ENCODE measurements around the gene ZNF263. TPM values are rescaled to one million over a fixed set of nuclear protein-coding genes. Genes with fewer than 3 reads are reported as not detected.
A peak's percentile ranks its signal among the peaks of the same experiment; 100 is the strongest.
"Not testable (repeated sequence)": the region's sequence is repeated elsewhere in the genome, so short reads cannot be mapped to it uniquely, and the experiment has no call there.

The ZNF263 gene
- total RNA-seq, 1 experiment from 2014 or later: 52.2 TPM

GRCh38 chr16:3268294-3268693 lies 15.0 kb upstream of the ZNF263 start:
- ChIA-PET POLR2A (ENCODE audit: unreplicated experiment) (no interaction called here), CTCF (no interaction called here)
- intact Hi-C loops (cut with micrococcal nuclease): no loop called here
- ATAC-seq: no peak
- BruUV-seq (replicated peaks): no TSS peak
- Histone ChIP-seq H3K9ac (ENCODE audit: low read length) (no peak overlapping the region), H3K36me3 (ENCODE audit: low read depth, low read length) (no peaks in the 10 kb centered on the region), H3K4me1 (ENCODE audit: insufficient read depth, low read length) (peaks cover 6% of the 10 kb centered on the region; the same call in 1 of the 2 replicates), H3K27me3 (ENCODE audit: low read length) (no peaks in the 10 kb centered on the region), H4K20me1 (ENCODE audit: low read length) (no peaks in the 10 kb centered on the region), H3F3A (ENCODE audit: low read length, unreplicated experiment) (no peaks in the 10 kb centered on the region), H3K79me2 (ENCODE audit: low read length) (no peaks in the 10 kb centered on the region), H3K9me2 (replicated peaks; ENCODE audit: low read length) (no peaks in the 10 kb centered on the region), H3K27ac (ENCODE audit: low read length) (no peak overlapping the region), H3K4me2 (ENCODE audit: low read length) (no peak overlapping the region), H3K4me3 (ENCODE audit: low read length) (no peak overlapping the region), H3K9me3 (ENCODE audit: low read length) (no peaks in the 10 kb centered on the region), H2AFZ (ENCODE audit: low read length) (no peak overlapping the region)
- TF ChIP-seq EZH2phosphoT487 (IDR thresholded peaks at IDR 0.05; ENCODE audit: borderline replicate concordance, low read length) (no peak), EZH2 (IDR thresholded peaks at IDR 0.05; ENCODE audit: low read length, unreplicated experiment) (no peak), CTCF (conservative IDR thresholded peaks at IDR 0.05; ENCODE audit: low read depth, low read length) (no peak)
- DNase-seq: no peak

GRCh38 chr16:3270718-3271117 lies 12.6 kb upstream of the ZNF263 start:
- H3K4me3 ChIP-seq (ENCODE audit: low read length); H3K9ac ChIP-seq (ENCODE audit: low read length); H3K27me3 ChIP-seq (ENCODE audit: low read length); POLR2A ChIA-PET (ENCODE audit: unreplicated experiment); H3K4me1 ChIP-seq (ENCODE audit: insufficient read depth, low read length); H3K79me2 ChIP-seq (ENCODE audit: low read length); intact Hi-C loops (cut with micrococcal nuclease); H2AFZ ChIP-seq (ENCODE audit: low read length); H3K9me3 ChIP-seq (ENCODE audit: low read length); DNase-seq; H3K4me2 ChIP-seq (ENCODE audit: low read length); H3K9me2 ChIP-seq (replicated peaks; ENCODE audit: low read length); CTCF ChIA-PET; H3K27ac ChIP-seq (ENCODE audit: low read length); BruUV-seq (replicated peaks); H3K36me3 ChIP-seq (ENCODE audit: low read depth, low read length); H3F3A ChIP-seq (ENCODE audit: low read length, unreplicated experiment); ATAC-seq; H4K20me1 ChIP-seq (ENCODE audit: low read length): not testable (repeated sequence)

- H3K36me3 ChIP-seq (ENCODE audit: low read depth, low read length); CTCF ChIA-PET; H3F3A ChIP-seq (ENCODE audit: low read length, unreplicated experiment); H3K9me3 ChIP-seq (ENCODE audit: low read length); H3K9me2 ChIP-seq (replicated peaks; ENCODE audit: low read length); H2AFZ ChIP-seq (ENCODE audit: low read length); H4K20me1 ChIP-seq (ENCODE audit: low read length); H3K9ac ChIP-seq (ENCODE audit: low read length); BruUV-seq (replicated peaks); H3K4me2 ChIP-seq (ENCODE audit: low read length); H3K4me3 ChIP-seq (ENCODE audit: low read length); intact Hi-C loops (cut with micrococcal nuclease); H3K4me1 ChIP-seq (ENCODE audit: insufficient read depth, low read length); DNase-seq; POLR2A ChIA-PET (ENCODE audit: unreplicated experiment); H3K79me2 ChIP-seq (ENCODE audit: low read length); ATAC-seq; H3K27ac ChIP-seq (ENCODE audit: low read length); H3K27me3 ChIP-seq (ENCODE audit: low read length): not testable (repeated sequence)
Observed at GRCh38 chr16:3271281-3271680, 12.0 kb upstream of the ZNF263 start.

- Histone ChIP-seq H3K9me3 (ENCODE audit: low read length) (no peaks in the 10 kb centered on the region), H3K9ac (ENCODE audit: low read length) (no peak overlapping the region), H3K4me1 (ENCODE audit: insufficient read depth, low read length) (no peaks in the 10 kb centered on the region), H3K4me2 (ENCODE audit: low read length) (no peak overlapping the region), H3K9me2 (replicated peaks; ENCODE audit: low read length) (no peaks in the 10 kb centered on the region), H3F3A (ENCODE audit: low read length, unreplicated experiment) (no peaks in the 10 kb centered on the region), H3K36me3 (ENCODE audit: low read depth, low read length) (no peaks in the 10 kb centered on the region), H3K4me3 (ENCODE audit: low read length) (no peak overlapping the region), H3K79me2 (ENCODE audit: low read length) (no peaks in the 10 kb centered on the region), H3K27me3 (ENCODE audit: low read length) (no peaks in the 10 kb centered on the region), H3K27ac (ENCODE audit: low read length) (no peak overlapping the region), H2AFZ (ENCODE audit: low read length) (no peak overlapping the region), H4K20me1 (ENCODE audit: low read length) (no peaks in the 10 kb centered on the region)
- ATAC-seq (no peak; the same call in 1 of the 2 replicates), DNase-seq (peak; percentile 2)
- intact Hi-C loops (cut with micrococcal nuclease): no loop called here
- TF ChIP-seq CTCF (conservative IDR thresholded peaks at IDR 0.05; ENCODE audit: low read depth, low read length) (no peak), EZH2phosphoT487 (IDR thresholded peaks at IDR 0.05; ENCODE audit: borderline replicate concordance, low read length) (no peak)
- CTCF ChIA-PET: no interaction called here
- BruUV-seq (replicated peaks): no TSS peak
- POLR2A ChIA-PET (ENCODE audit: unreplicated experiment): interaction anchor here (0.5 kb wide), 1 partner anchor 116 kb away, joined by 13 read pairs; no protein-coding TSS in a partner anchor
Observed at GRCh38 chr16:3274490-3274889, 8.8 kb upstream of the ZNF263 start.

Data from PC-3 (cell line).